HepG2 (cell line): ENCODE measurements around the gene ALDH4A1. TPM values are rescaled to one million over a fixed set of nuclear protein-coding genes. Genes with fewer than 3 reads are reported as not detected.

Experiments
- ATAC-seq: fragments of 200-7000 bp; cut with Tn5 transposase; 3 replicates; pipeline ENCODE4 v1.9.1; 2020; ENCODE audit warnings: mild to moderate bottlenecking, moderate library complexity
- BruUV-seq: library from RNA; stranded (reverse); fragments of 400-500 nt; replicated peaks from 2 replicates; lab custom pipeline; 2021; lab: Mats Ljungman, UMichigan
- CTCF ChIA-PET: fragments of 300-600 bp; formaldehyde crosslinking; extraction: SDS; loops from one replicate; lab custom pipeline; 2021; ENCODE audit warnings: low total read pairs, inconsistent platforms, low intra/inter-chr PET ratio; lab: Yijun Ruan, JAX
- POLR2A ChIA-PET: fragments of 350-600 bp; sonication (Branson Sonifier 250); formaldehyde crosslinking; loops from one replicate; lab custom pipeline; 2020; ENCODE audit warnings: antibody characterized with exemption, inconsistent platforms; lab: Yijun Ruan, JAX
- DNase-seq: peaks from one replicate; pipeline ENCODE4 v3.0.0-alpha.2; 2015; ENCODE audit warnings: low spot score
- FAIRE-seq: peaks from 3 replicates; lab custom pipeline; 2011; peaks lifted over from hg19 to GRCh38; lab: Jason Lieb, UNC
- H2AFZ ChIP-seq: one replicate; pipeline ENCODE4 v1.6.1; 2011; ENCODE audit warnings: low read length, inconsistent platforms
- H3K27ac ChIP-seq: fragments of 300-600 bp; 3 replicates; pipeline ENCODE4 v1.8.0; 2011; ENCODE audit warnings: mixed run types, mild to moderate bottlenecking, mixed read lengths, low read length, inconsistent platforms; ENCODE audit not compliant: insufficient read depth; ENCODE audit errors: extremely low read length
- H3K27me3 ChIP-seq, 2 experiments: fragments of 200-600 bp in 1 of 2; 2 replicates in 1 of 2; 3 replicates in 1 of 2; pipeline versions ENCODE4 v1.6.0 to v1.8.0; 2011; ENCODE audit warnings: low read length in 2 of 2, mild to moderate bottlenecking in 2 of 2, moderate library complexity in 2 of 2, inconsistent platforms in 1 of 2; ENCODE audit not compliant: insufficient read depth in 2 of 2, control insufficient read depth in 1 of 2
- H3K36me3 ChIP-seq, 2 experiments: fragments of 200-600 bp in 1 of 2; replicated peaks in 1 of 2; 2 replicates in 1 of 2; 3 replicates in 1 of 2; pipeline versions ENCODE4 v1.5.1 to v1.8.0; 2011; ENCODE audit warnings: low read length in 2 of 2, inconsistent platforms in 1 of 2; ENCODE audit not compliant: insufficient read depth in 2 of 2, control insufficient read depth in 1 of 2
- H3K4me1 ChIP-seq: 2 replicates; pipeline ENCODE4 v1.5.1; 2012; ENCODE audit warnings: low read length, inconsistent platforms; ENCODE audit not compliant: insufficient read depth
- H3K4me2 ChIP-seq: 2 replicates; pipeline ENCODE4 v1.6.0; 2011; ENCODE audit warnings: low read depth, low read length, inconsistent platforms
- H3K4me3 ChIP-seq, 3 experiments: fragments of 200-600 bp in 1 of 3; sonication (generic), shearing (Covaris generic) in 1 of 3; replicated peaks in 1 of 3; 2 replicates each; pipeline ENCODE4 v1.5.1; 2011 to 2016; ENCODE audit warnings: low read length in 3 of 3, inconsistent platforms in 2 of 3, low read depth in 2 of 3, mild to moderate bottlenecking in 2 of 3, control low read depth in 1 of 3, mixed read lengths in 1 of 3; ENCODE audit not compliant: insufficient read depth in 1 of 3
- H3K79me2 ChIP-seq: one replicate; pipeline ENCODE4 v1.6.1; 2011; ENCODE audit warnings: low read length, inconsistent platforms; ENCODE audit not compliant: insufficient read depth
- H3K9ac ChIP-seq: 2 replicates; pipeline ENCODE4 v1.6.0; 2011; ENCODE audit warnings: mild to moderate bottlenecking, low read depth, low read length, inconsistent platforms; ENCODE audit not compliant: insufficient read depth
- H3K9me3 ChIP-seq: 2 replicates; pipeline ENCODE4 v1.5.1; 2012; ENCODE audit warnings: mild to moderate bottlenecking, low read length
- H4K20me1 ChIP-seq: 2 replicates; pipeline ENCODE4 v1.6.0; 2011; ENCODE audit warnings: inconsistent platforms, mild to moderate bottlenecking, low read length, moderate library complexity; ENCODE audit not compliant: insufficient read depth
- AGO2 ChIP-seq: fragments of 200-400 bp; formaldehyde crosslinking; optimal IDR thresholded peaks from 2 replicates; pipeline ENCODE3; 2017; ENCODE audit warnings: mild to moderate bottlenecking, low read depth, low read length, moderate library complexity
- ARHGAP35 ChIP-seq: sonication (generic); formaldehyde crosslinking; IDR thresholded peaks from 2 replicates; pipeline ENCODE4 v1.9.0; 2022; ENCODE audit warnings: mild to moderate bottlenecking, inconsistent platforms, moderate library complexity, missing genetic modification reagents, borderline replicate concordance
- ATRX ChIP-seq: sonication (generic); formaldehyde crosslinking; IDR thresholded peaks from 2 replicates; pipeline ENCODE4 v1.4.0; 2020; ENCODE audit warnings: missing genetic modification reagents, borderline replicate concordance
- EED ChIP-seq: sonication (generic); formaldehyde crosslinking; IDR thresholded peaks from 2 replicates; pipeline ENCODE4 v1.5.0; 2020; ENCODE audit warnings: mild to moderate bottlenecking, missing genetic modification reagents
- JUN ChIP-seq: sonication (generic); formaldehyde crosslinking; IDR thresholded peaks from 2 replicates; pipeline ENCODE4 v1.4.0; 2020; ENCODE audit warnings: mild to moderate bottlenecking, missing genetic modification reagents
- KDM4B ChIP-seq: sonication (generic); formaldehyde crosslinking; IDR thresholded peaks from 2 replicates; pipeline ENCODE4 v1.4.0; 2020; ENCODE audit warnings: missing genetic modification reagents
- MBD4 ChIP-seq: IDR thresholded peaks from 2 replicates; pipeline ENCODE4 v1.6.1; 2012; ENCODE audit warnings: low read length, inconsistent platforms, borderline replicate concordance
- PAWR ChIP-seq: sonication (generic); formaldehyde crosslinking; IDR thresholded peaks from 2 replicates; pipeline ENCODE4 v1.4.0; 2020; ENCODE audit warnings: missing genetic modification reagents, mild to moderate bottlenecking, borderline replicate concordance
- RBFOX2 ChIP-seq: fragments of 200-400 bp; formaldehyde crosslinking; IDR thresholded peaks from 2 replicates; pipeline ENCODE4 v1.6.1; 2017; ENCODE audit warnings: low read depth, mild to moderate bottlenecking, low read length
- STAG1 ChIP-seq: sonication (generic); formaldehyde crosslinking; IDR thresholded peaks from 2 replicates; pipeline ENCODE4 v1.4.0; 2020; ENCODE audit warnings: missing genetic modification reagents
- TP53 ChIP-seq: sonication (generic); formaldehyde crosslinking; conservative IDR thresholded peaks from 2 replicates; pipeline ENCODE4 v1.4.0; 2020; ENCODE audit warnings: missing genetic modification reagents
- ZFY ChIP-seq: sonication (generic); formaldehyde crosslinking; IDR thresholded peaks from 2 replicates; pipeline ENCODE4 v1.4.0; 2020; ENCODE audit warnings: missing genetic modification reagents
- ZNF230 ChIP-seq: sonication (generic); formaldehyde crosslinking; IDR thresholded peaks from 2 replicates; pipeline ENCODE4 v1.4.0; 2020; ENCODE audit warnings: mild to moderate bottlenecking, missing genetic modification reagents
- ZNF430 ChIP-seq: sonication (generic); formaldehyde crosslinking; IDR thresholded peaks from 2 replicates; pipeline ENCODE4 v1.9.0; 2021; ENCODE audit warnings: mild to moderate bottlenecking, missing genetic modification reagents
- ZNF503 ChIP-seq: sonication (generic); formaldehyde crosslinking; IDR thresholded peaks from 2 replicates; pipeline ENCODE4 v1.4.0; 2020; ENCODE audit warnings: missing genetic modification reagents
- ZNF773 ChIP-seq: sonication (generic); formaldehyde crosslinking; IDR thresholded peaks from 2 replicates; pipeline ENCODE4 v1.4.0; 2020; ENCODE audit warnings: missing genetic modification reagents, borderline replicate concordance
- WGBS: methylation state at CpG from one replicate; pipeline ENCODE4 v1.1.6; 2017; ENCODE audit warnings: low lambda C conversion rate; 5-methylcytosine and 5-hydroxymethylcytosine counted together
- in situ Hi-C: cut with HindIII; loops from 2 replicates; pipeline ENCODE4 v1.10.0; 2017; ENCODE audit warnings: low pct_unique_long_range_greater_than_20kb; ENCODE audit not compliant: extremely low pct_ligation_motif_present
- intact Hi-C: fragments of 100-400 bp; cut with micrococcal nuclease; formaldehyde crosslinking; loops from one replicate; pipeline ENCODE4 v1.10.0; 2022; ENCODE audit not compliant: unreplicated experiment
- polyA plus RNA-seq, 8 experiments: library from polyadenylated mRNA; depleted of rRNA in 3 of 8; stranded (reverse) in 7 of 8; unstranded in 1 of 8; fragments of >200 nt; fragmentation: Illumina TruSeq in 4 of 8; extraction: Trizol in 4 of 8; gene quantifications; 2 replicates each; pipeline versions ENCODE4 v1.2.1 to v1.2.3, GENCODE V29; 2011 to 2016; ENCODE audit warnings: low read depth in 4 of 8, missing spikeins in 1 of 8, mixed read lengths in 1 of 8; ENCODE audit not compliant: insufficient read depth in 1 of 8
- total RNA-seq, 5 experiments: library from RNA; depleted of rRNA; stranded (reverse); fragments of >200 nt; fragmentation: Illumina TruSeq; extraction: Trizol; gene quantifications; 2 replicates each; pipeline ENCODE4 v1.2.3, GENCODE V29; 2016; ENCODE audit warnings: low read depth in 1 of 5
- TF ChIP-seq, protein P1 (sequence below): sonication (generic); formaldehyde crosslinking; IDR thresholded peaks from 2 replicates; pipeline ENCODE4 v1.4.0; 2020; ENCODE audit warnings: missing genetic modification reagents

Gene ALDH4A1
- total and polyA plus RNA-seq, 2 of the 13 experiments (the other 11 are each of a cell fraction or from before 2014, with no cell fraction given): 76.4 to 240 TPM

DNA sequence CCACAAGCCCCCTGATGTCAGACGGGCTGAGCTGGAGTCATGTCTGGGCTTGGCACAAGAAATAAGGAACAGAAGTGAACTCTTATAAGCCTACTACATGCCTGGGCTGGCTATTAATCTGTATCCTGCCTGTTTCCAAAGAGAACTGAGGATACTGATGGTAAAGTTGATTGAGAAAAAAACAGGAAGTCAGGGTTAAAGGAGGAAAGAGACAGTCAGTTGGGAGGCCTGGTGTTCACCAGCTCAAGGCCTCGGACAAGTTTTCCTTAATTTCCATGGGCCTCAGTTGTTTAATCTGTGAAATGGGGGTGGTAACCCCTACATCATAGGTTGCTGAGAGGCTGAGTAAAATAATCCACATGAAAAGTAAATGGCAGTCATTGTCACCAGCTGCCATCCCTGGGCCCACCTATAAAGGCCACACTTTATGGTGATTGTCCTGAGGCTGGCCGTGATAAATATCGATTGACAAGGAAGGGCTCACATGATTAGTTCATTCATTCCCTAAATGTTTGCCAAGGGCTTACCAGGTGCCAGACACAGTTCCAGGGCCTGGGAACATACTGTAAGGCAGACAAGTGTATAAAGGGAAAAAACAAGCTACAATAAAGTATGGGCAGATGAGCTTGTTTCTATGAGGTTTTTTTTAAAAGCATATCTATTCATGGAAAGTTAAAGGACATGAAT lies 2.8 kb downstream of the ALDH4A1 start:
- ChIA-PET POLR2A (interaction anchor here (0.6 to 1.2 kb wide), 3 partner anchors 15 to 337 kb away, joined by 3 read pairs; no protein-coding TSS in a partner anchor), CTCF (no interaction called here)
- no peak for ATAC-seq
- BruUV-seq: no TSS peak
- Histone ChIP-seq H3K9ac (peak overlapping the region; percentile 31), H3K9me3 (no peaks in the 10 kb centered on the region), H3K27ac (peak overlapping the region; percentile 95), H3K4me2 (peak overlapping the region; percentile 97), H3K36me3 (peaks cover 9 to 19% of the 10 kb centered on the region in 2 experiments; a peak in 4 of 5 replicates), H3K27me3 (no peaks in the 10 kb centered on the region), H2AFZ (no peak overlapping the region), H3K4me1 (peaks cover 77% of the 10 kb centered on the region), H3K4me3 (peak overlapping the region in 2 of 3 experiments; percentile 81 to 94; a peak in 5 of 6 replicates), H4K20me1 (peaks cover 23% of the 10 kb centered on the region; the same call in 1 of the 2 replicates), H3K79me2 (peaks cover 64% of the 10 kb centered on the region)
- DNase-seq: peak; percentile 33
- 52% methylated on average over 4 of the region's 4 CpGs for WGBS
- intact Hi-C loops: loop anchor here (2.0 kb wide), 2 partner anchors 15 to 111 kb away; no protein-coding TSS in a partner anchor
- in situ Hi-C loops: no loop called here
- peak; percentile 43 for FAIRE-seq
- TF ChIP-seq ZNF773: no peak
- peak; percentile 30; the same call in 1 of the 2 replicates for TF ChIP-seq RBFOX2
- TF ChIP-seq ATRX (CRISPR knock-in tag): no peak
- TF ChIP-seq ZNF503 (CRISPR knock-in tag): no peak
- no peak for TF ChIP-seq JUN
- TF ChIP-seq TP53 (CRISPR knock-in tag): no peak
- no peak for TF ChIP-seq ZNF430
- TF ChIP-seq EED: no peak
- no peak for TF ChIP-seq MBD4
- TF ChIP-seq ZFY: no peak
- no peak for TF ChIP-seq KDM4B (CRISPR knock-in tag)
- TF ChIP-seq PAWR (CRISPR knock-in tag): no peak
- TF ChIP-seq, protein P1, sequence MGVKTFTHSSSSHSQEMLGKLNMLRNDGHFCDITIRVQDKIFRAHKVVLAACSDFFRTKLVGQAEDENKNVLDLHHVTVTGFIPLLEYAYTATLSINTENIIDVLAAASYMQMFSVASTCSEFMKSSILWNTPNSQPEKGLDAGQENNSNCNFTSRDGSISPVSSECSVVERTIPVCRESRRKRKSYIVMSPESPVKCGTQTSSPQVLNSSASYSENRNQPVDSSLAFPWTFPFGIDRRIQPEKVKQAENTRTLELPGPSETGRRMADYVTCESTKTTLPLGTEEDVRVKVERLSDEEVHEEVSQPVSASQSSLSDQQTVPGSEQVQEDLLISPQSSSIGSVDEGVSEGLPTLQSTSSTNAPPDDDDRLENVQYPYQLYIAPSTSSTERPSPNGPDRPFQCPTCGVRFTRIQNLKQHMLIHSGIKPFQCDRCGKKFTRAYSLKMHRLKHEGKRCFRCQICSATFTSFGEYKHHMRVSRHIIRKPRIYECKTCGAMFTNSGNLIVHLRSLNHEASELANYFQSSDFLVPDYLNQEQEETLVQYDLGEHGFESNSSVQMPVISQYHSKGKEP (CRISPR knock-in tag): no peak
- TF ChIP-seq ARHGAP35: no peak
- TF ChIP-seq ZNF230 (CRISPR knock-in tag): no peak
- no peak for TF ChIP-seq AGO2
- no peak for TF ChIP-seq STAG1 (CRISPR knock-in tag)
